Activated CD4-positive, alpha-beta T cell treated with anti-CD3 and anti-CD28 coated beads, Interleukin-2, Interleukin-4, amounts not matched to agents 100 ng/mL and 50 ng/mL, durations not matched to agents 16 hours and 8 hours (primary cell): Measurements from ENCODE around the gene SH2B2.
"Not testable (repeated sequence)": the region's sequence is repeated elsewhere in the genome, so short reads cannot be mapped to it uniquely, and the experiment has no call there.

ENCODE experiments used
- DNase-seq: peaks from one replicate; pipeline ENCODE4 v3.0.0-alpha.2; 2020; ENCODE audit warnings: low spot score

The SH2B2 gene

GRCh38 chr7:102306916-102307677 lies 20.4 kb downstream of the SH2B2 start:
- DNase-seq: peak; percentile 65

GRCh38 chr7:102310414-102310815 lies 23.7 kb downstream of the SH2B2 start:
- no peak for DNase-seq

GRCh38 chr7:102312317-102312716 lies 25.6 kb downstream of the SH2B2 start:
- DNase-seq: no peak

- DNase-seq: no peak
Measured at GRCh38 chr7:102313997-102314780, 27.5 kb downstream of the SH2B2 start.

- DNase-seq: no peak
Measured at GRCh38 chr7:102317231-102318059, 30.8 kb downstream of the SH2B2 start.

- DNase-seq: no peak
Measured at GRCh38 chr7:102318482-102318971, 31.9 kb downstream of the SH2B2 start.

GRCh38 chr7:102319671-102320070 lies 33.0 kb downstream of the SH2B2 start:
- DNase-seq: no peak

GRCh38 chr7:102320181-102320580 lies 33.5 kb downstream of the SH2B2 start:
- no peak for DNase-seq

- DNase-seq: no peak
Measured at GRCh38 chr7:102320601-102321350, 34.1 kb downstream of the SH2B2 start.

GRCh38 chr7:102321351-102322201 lies 34.9 kb downstream of the SH2B2 start:
- no peak for DNase-seq

GRCh38 chr7:102322202-102322715 lies 35.6 kb downstream of the SH2B2 start:
- DNase-seq: no peak

GRCh38 chr7:102323914-102324195 lies 37.2 kb downstream of the SH2B2 start:
- DNase-seq: no peak

- DNase-seq: not testable (repeated sequence)
Measured at GRCh38 chr7:102325106-102325505, 38.4 kb downstream of the SH2B2 start.

GRCh38 chr7:102326157-102326889 lies 39.7 kb downstream of the SH2B2 start:
- DNase-seq: no peak

- not testable (repeated sequence) for DNase-seq
Measured at GRCh38 chr7:102327183-102327582, 40.5 kb downstream of the SH2B2 start.

GRCh38 chr7:102328863-102329262 lies 42.2 kb downstream of the SH2B2 start:
- DNase-seq: not testable (repeated sequence)

- not testable (repeated sequence) for DNase-seq
Measured at GRCh38 chr7:102329366-102329765, 42.7 kb downstream of the SH2B2 start.

- DNase-seq: not testable (repeated sequence)
Measured at GRCh38 chr7:102330666-102331460, 44.2 kb downstream of the SH2B2 start.

- DNase-seq: not testable (repeated sequence)
Measured at GRCh38 chr7:102335574-102335973, 48.9 kb downstream of the SH2B2 start.
